Measurements from ENCODE around the gene CACNA1H.

GRCh38 chr16:1218930-1219611, 66.2 kb downstream of the CACNA1H start:
- no peak for TF ChIP-seq CTCF (IDR thresholded peaks at IDR 0.05; ENCODE audit: low read depth, low read length)
- TF ChIP-seq POLR2A (IDR thresholded peaks at IDR 0.05; ENCODE audit: extremely low read depth, insufficient read length), result no peak
- TF ChIP-seq MAX (IDR thresholded peaks at IDR 0.05; ENCODE audit: low read depth, low read length), result no peak
